OCI-M1 (cell line): ENCODE data around the gene SYNE4.

Source experiments
- DNase-seq: peaks from one replicate; lab custom pipeline; 2025; lab: John Stamatoyannopoulos, UW

The SYNE4 gene

DNA sequence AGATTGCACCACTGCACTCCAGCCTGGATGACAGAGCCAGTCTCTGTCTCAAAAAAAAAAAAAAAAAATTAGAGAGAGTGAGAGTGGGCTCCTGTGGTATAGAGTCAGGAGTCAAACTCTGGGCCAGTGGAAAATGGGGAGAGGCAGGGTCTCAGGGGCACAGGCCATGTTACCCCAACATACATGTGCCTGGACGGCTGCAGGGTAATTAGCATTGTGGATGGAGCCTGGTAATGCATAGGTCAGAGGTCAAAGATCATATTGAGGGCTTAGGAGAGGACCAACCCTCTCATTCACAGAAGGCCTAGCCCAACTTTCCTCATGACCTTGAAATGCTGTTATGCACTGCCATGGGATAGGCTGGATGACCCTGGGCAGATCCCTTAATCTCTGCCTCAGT is 16.9 kb upstream of the SYNE4 start:
- DNase-seq: no peak

DNA sequence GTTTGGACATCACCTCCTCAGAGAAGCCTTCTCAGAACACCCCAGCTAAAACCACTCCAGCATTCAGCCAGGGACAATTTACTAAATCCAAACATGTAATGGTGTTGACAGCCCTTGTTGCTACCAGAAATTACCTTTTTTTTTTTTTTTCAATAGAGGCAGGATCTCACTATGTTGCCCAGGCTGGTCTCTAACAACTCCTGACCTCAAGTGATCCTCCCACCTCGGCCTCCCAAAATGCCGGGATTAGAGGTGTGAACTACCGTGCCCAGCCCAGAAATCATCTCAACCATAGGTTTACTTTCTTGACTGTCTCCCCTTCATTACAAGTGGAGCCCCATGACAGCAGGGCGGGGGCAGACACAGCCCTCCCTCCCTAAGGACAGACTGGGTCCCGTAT is 14.8 kb upstream of the SYNE4 start:
- no peak for DNase-seq

DNA sequence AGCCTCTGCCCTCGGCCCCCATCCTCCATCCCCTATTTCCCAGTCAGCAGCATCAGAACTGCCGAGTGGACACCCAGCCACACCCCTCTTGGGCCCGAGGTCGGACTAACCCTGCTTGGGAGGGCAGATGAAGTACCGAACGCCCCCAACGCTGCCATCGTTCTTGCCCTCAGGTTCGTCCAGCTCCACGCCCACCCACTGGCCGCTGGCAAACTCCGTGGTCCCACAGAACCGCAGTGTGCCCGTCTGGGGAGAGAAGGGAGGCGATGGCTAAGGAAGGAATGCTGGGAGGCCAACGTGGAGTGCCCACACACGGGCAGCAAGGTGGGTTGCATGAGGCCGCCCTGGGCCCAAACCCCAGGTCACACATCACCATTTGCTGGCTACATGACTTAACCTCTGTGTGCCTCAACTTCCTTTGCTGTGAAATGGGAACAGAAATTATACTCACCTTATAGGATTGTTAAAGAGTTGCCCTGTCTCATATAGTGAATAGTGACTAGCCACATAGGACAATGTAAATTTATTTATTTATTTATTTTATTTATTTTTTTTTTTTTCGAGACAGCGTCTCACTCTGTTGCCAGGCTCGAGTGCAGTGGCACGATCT is 10.6 kb upstream of the SYNE4 start:
- no peak for DNase-seq

DNA sequence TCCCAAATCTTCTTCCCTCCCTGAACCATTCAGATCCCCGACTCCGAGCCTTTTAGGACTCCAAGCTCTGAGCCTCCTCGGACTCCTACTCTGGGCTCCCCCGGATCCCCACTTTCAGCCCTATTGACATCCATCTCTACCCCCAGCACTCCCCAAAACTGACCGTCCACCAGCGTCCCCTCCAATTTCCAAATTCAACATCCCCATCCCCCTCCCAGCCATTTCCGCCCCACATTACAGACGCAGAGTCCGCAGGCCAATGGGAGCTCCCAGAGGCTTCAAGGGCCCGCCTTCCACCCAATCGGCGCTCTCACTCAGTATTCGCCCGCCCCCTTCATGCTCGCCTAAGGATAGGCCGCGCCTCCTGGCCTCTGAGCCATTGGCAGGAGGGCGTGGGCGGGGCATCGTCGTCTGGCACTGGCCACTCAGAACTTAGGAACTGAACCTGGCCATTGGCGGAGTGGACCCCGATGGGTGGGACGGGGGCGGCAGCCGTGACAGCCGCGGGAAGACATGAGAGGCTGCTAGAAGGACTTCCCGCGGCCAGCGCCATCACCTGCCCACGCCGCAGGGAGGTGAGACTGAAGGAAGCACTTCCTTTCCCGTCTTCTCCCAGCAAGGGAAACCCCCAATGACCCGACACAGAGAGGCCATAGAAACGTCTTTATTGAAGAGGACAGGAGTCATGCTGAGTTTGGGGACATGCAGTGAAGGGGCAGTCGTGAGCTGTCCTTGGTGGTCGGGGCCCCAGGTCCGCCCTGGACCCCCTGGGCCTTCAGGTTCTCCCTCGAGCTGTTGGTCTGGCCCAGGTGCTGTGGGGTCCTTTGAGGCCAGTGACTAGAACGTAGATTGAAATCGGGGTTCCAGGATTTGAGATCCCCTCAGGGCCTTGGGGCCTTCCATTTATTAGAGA is 5.7 kb upstream of the SYNE4 start, which contains the start of gene ALKBH6:
Gene ALKBH6, minus strand, starts transcription at position 202 of the 913 bp plus-strand sequence. CDS start 816 bp downstream, outside the sequence.
- peak; percentile 100 for DNase-seq

DNA sequence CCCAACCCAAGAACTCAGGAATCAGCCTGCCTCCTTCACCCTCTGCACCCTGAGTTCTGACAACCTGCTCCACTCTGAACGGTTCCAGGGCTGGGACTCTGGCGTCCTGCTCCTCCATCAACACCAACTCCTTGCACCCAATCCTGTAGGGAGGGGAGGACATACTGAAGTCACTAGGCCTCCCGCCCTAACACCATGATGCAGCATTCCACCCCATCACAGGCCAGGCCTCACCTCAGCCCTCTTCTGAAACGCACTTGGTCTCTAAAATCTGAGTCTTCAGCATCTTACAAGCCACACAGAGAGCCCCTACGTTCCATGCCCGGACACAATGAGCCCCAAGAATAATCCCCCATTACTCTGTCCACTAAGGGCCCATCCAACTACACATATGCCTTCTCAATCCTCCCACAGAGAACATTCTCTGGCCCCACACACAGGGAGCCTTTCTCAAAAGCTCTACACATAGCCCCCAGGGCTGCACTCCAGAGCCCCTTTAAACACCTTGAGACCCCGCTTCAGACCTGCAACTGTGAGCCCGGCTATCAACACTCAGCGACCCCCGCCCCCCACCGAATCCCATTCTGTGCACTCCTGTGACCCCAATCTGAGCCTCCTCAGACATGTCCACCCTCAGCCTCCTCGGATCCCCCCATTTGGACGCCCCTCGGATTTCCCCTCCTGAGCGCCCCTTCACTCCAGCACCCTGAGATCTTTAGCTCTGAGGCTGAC is 4.8 kb upstream of the SYNE4 start:
- no peak for DNase-seq

DNA sequence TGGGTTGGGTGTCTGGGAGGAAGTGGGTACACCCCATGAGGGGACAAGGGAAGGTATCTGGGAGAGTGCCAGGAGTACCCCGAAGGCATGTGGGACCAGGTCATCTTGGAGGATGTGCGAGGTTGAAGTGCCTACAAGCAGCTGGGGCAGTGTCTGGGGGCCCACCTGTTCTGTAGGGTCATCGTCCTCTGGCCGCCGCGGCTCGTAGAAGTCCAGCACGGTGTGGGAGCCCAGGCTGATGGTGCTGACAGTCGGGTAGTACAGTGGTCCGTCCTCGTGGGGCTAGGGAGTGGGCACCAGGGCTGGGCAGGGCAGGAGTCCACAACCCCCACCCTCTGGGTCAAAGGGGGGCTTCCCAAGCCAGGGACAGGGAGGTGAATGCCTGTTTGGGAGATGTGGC is 1.8 kb upstream of the SYNE4 start:
- DNase-seq: no peak

DNA sequence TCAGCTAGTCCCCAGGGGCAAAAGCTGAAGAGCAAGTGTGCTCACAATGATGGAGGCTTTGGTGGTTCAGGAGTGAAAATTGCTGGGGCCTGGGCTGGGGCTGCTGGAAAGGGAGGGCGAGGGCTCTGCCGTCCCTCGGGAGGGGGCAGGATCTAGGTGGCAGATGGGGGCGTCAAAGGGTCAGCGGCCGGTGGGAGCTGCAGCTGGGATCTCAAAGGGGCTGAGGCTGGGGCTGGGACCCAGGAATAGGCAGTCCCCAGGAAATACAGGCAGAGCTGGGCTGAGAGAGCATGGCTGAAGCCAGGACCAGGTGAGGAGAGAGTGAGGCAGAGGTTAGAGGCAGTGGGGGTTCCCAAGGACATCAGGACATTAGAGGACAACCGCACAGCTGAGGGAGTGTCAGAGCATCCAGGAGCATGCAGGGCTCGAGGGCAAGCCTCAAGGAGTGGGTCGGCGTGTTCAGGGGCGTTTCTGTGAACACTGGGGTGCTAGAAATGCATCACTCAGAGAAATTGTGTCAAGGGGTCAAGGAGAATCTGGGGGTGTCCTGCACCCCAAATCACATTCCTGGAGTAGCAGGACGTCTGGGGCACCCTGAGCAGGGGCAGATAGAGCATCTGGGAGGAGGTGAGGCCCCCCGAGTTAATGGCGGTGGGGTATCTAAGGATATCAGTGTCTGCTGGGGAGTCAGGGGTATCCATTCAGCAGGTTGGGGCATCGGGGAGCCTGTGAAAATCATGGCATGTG is 1.2 kb upstream of the SYNE4 start:
- DNase-seq: no peak

DNA sequence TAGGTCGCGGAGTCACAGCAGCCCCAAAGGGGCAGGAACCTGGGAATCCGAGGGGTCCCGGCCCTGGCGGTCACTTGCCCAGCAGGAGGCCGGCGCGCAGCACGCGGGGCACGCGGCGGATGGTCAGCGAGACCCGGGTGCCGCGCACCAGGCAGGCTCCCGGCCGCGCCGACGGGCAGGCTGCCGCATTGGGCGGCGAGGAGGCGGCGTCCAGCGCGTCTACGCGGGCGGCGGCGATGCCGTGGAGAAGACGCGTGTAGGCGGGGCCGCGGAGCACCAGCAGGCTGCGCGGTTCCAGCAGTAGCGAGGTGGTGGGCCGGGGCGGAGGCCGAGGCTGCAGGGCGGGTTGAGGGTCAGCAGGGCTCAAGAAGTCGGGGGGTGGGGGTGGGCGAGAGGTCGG is 607 bp upstream of the SYNE4 start:
- peak; percentile 60 for DNase-seq

DNA sequence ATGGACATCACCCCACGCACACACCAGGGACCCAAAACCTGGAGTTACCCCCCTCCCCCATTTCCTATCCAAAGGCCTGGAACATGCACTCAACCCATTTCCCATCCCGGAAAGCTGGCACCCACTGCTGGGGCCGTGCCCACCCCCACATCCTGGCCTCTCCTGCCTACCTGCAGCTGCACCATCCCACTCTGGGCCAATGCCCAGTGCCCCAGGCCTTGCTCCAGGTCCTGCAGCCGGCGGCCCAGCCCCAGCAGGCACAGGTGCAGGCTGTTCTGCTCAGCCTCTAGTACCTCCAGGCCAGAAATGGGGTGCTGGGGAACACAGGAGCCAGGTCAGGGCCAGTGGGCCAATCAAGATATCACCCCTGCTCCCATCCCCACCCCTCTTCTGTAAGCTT is 1.7 kb downstream of the SYNE4 start:
- no peak for DNase-seq

DNA sequence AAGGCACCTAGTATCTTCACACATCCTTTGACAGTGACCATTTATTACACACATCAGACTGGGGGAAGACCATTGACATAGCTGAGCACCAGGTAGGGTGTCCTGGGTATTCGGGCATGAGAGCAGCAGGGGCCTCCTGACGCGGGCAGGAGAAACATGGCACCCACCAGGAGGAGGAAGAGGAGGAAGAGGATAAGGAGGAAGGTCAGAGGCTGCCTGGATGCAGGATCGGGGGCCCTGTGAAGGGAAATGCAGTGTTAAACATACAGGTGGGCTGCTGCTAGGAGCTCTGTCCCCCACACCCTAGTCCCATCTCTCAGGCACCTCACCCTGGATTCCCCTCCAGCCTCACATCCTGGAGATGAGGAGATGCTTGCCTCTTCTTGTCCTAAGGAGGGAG is 5.3 kb downstream of the SYNE4 start:
- DNase-seq: no peak

DNA sequence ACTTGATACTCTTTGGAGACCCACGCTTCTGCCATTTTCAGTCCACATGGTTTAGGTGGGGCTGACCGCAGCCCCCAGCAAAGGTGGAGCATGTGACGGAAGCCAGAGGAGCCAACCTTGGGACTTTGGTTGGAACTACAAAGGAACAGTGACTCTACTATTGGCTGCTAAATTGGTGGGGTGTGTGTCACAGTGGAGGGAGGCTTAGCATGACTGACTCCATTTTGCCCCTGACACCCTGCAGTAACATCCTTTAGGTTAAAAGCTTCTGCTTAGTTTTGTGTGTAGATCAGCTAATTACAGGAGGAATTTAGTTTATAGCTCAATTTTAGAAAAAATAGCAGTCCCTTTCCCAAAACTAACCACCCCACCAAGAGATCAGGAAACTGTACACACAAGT is 7.0 kb downstream of the SYNE4 start:
- DNase-seq: no peak

DNA sequence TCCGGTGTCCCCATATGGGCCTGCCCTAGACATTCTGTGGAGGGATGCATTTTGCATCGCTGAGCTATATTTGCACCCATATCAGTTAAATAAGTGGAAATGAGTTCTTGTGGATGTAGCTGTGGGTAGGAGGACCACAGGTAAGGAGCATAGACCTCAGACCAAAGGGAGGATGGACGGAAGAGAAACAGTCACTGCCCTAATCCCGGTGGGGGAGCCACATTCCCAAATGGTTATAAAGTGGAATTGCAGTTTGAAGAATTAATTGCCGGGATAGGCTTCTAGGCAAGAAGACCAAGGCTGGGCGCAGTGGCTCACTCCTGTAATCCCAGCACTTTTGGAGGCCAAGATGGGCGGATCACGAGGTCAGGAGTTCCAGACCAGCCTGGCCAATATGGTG is 11.8 kb downstream of the SYNE4 start:
- DNase-seq: no peak

DNA sequence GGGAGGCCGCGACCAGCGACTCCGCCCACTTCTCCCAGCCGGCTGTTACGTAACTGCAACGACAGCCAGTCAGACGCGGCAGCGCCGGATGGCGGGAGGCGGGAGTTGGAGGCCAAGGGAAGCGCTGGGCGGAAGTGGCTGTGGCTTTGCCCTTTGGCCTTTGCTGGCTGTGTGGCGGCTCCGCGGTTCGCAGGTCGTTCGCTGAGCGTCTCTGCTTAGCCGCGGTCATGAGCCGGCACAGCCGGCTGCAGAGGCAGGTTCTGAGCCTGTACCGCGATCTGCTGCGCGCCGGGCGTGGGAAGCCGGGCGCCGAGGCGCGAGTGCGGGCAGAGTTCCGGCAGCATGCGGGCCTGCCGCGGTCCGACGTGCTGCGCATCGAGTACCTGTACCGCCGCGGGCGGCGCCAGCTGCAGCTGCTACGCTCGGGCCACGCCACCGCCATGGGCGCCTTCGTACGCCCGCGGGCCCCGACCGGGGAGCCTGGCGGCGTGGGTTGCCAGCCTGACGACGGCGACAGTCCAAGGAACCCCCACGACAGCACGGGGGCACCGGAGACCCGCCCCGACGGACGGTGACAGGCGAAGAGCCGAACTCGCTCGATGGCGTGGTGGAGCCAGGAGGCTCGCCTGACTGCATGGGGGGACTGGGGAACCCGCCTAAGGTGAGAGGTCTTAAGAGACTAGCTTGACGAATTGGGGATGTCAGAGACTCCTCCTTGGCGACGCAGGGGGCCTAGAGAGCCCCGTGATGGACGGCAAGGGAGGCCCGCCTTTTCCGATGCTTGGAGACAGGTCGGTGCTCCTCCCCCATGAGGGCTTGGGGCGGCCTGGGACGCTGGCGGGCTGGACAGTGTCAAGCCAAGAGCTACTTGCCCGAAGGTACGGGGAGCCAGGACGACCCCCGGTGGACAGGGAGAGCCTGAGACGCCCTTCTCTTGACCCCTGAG is 13.3 kb downstream of the SYNE4 start, which contains the start of gene SDHAF1:
Gene SDHAF1, plus strand, starts transcription at position 141 of the 946 bp plus-strand sequence. Its CDS starts 87 bp downstream, at position 228.
- peak; percentile 98 for DNase-seq

DNA sequence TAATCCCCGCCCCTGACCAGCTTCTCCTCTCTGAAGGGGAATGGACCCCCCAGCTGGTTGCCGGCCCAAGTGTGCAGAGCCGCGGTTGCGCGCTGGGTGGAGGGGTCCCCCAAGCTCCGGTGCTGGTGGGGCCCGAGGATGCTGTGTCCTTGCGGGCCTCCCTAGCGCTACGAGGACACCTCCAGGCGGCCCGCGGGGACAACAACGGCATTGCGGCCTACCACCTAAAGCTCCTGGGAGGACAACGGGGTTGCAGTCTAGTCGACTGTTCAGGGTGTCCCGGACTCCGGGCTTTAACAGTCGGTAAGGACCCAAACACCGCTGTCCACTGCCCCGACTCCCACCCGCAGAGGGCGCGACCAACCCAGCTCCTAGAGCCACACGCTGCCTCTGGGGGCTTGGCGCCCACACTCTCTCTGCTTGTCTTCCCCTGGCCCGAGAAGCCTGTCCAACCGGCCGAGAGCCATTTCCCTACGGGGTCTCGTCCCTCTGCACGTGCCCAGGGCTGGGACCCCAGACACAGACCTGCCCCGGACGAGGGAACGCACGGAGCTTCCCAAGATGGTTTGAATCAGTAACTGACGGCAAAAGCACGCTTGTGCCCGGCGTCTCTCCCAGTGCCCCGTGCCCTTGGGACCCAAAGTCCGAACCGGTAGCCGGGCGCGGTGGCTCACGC is 14.6 kb downstream of the SYNE4 start:
- no peak for DNase-seq

DNA sequence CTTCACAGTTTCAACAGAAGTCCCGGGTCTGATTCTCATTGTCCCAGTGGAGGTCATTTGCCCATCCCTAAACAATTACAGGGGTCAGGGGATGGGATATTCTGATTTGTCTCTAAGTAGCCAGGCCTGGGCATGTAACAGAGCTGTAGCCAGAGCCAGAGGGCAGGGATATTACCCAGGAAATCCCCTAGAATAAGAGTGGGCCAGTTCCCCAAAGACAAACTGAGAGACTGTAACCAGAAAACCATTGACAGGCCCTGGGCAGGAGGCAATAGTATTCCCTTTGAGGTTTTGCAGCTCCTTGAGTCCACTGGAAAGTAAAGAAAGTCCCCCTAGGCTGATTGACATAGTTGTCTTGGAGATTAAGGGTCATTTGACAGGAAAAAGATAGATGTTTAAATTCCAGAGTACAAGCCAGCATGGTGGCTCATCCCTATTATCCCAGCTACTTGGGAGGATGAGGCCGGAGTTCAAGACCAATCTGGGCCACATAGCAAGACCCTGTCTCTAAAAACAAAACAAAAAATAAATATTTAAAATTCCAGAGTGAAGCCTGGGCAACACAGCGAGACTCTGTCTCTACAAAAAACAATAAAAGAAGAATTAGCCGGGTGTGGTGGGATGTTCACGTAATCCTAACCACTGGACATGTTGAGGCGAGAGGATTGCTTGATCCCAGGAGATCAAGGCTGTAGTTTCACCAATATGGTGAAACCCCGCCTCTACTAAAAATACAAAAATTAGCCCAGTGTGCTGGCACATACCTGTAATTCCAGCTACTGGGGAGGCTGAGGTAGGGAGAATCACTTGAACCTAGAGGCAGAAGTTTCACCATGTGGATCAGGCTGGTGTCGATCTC is 15.5 kb downstream of the SYNE4 start:
- no peak for DNase-seq

DNA sequence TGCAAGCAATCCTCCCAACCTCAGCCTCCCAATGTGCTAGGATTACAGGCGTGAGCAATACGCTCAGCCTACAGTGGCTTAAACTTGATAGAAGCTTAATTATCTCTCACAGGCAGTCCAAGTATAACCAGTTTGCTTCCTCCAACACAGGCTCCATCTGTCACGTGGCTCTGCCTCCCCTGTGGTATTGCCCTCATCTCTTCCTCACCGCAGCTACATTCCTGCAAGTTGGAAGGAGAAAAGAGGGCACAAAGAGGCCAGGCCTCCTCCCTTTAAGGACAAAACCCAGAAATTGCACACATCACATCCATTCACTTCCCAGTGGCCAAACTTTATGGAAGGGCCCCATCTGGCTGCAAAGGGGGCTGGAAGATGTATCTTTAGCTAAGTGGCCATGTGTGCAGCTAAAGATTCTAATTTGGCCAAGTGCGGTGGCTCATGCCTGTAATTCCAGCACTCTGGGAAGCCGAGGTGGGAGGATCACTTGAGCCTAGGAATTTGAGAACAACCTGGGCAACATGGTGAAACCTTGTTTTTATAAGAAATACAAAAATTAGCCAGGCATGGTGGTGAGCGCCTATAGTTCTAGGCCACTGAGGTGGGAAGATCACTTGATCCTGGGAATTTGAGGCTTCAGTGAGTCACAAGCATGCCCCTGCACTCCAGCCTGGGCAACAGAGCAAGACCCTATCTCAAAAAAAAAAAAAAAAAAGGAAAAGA is 16.7 kb downstream of the SYNE4 start:
- peak; percentile 18 for DNase-seq

DNA sequence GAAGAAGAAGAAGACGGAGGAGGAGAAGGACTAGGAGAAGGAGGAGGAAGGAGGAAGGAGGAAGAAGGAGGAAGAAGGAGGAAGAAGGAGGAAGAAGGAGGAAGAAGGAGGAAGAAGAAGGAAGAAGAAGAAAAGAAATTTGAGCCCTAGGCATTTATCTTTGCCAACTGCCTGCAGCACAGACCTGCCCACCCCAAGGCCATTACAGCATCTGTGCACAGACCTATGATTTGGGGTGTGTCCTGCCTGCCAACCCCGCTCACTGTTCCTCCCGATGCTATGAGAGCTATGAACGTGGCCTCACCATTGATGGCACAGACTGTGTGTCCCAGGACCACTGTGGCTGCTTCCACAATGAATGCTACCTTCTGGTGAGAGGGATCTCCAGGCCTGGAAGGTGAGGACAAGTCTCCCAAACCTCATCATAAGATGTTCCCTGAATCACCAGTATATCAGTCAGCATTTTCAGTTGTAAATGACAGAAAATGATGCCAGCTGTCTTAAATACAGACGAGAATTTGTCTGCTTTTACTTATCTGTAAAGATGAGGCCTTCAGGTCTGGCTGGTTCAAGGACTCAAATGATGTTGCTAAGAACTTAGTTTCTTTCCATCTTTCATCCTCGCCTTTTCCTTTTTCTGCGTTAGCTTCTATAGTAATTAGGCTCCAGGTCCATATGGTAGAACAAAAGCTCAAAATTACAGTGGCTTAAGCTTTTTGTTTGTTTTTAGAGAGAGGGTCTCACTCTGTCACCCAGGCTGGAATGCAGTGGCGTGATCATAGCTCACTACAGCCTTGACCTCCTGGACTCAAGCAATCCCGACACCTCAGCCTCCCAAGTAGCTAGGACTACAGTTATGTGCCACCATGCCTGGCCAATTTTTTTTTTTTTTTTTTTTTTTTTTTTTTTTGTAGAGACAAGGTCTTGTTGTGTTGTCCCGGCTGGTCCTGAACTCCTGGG is 17.6 kb downstream of the SYNE4 start:
- DNase-seq: no peak
